ENCODE results near the gene LSAMP. TPM values are rescaled to one million over a fixed set of nuclear protein-coding genes. Genes with fewer than 3 reads are reported as not detected.
"Not testable (repeated sequence)": the region's sequence is repeated elsewhere in the genome, so short reads cannot be mapped to it uniquely, and the experiment has no call there.

LSAMP gene
- polyA plus RNA-seq, 1 of the 3 experiments (the other 2 are of a cell fraction) = 6.6 TPM

DNA sequence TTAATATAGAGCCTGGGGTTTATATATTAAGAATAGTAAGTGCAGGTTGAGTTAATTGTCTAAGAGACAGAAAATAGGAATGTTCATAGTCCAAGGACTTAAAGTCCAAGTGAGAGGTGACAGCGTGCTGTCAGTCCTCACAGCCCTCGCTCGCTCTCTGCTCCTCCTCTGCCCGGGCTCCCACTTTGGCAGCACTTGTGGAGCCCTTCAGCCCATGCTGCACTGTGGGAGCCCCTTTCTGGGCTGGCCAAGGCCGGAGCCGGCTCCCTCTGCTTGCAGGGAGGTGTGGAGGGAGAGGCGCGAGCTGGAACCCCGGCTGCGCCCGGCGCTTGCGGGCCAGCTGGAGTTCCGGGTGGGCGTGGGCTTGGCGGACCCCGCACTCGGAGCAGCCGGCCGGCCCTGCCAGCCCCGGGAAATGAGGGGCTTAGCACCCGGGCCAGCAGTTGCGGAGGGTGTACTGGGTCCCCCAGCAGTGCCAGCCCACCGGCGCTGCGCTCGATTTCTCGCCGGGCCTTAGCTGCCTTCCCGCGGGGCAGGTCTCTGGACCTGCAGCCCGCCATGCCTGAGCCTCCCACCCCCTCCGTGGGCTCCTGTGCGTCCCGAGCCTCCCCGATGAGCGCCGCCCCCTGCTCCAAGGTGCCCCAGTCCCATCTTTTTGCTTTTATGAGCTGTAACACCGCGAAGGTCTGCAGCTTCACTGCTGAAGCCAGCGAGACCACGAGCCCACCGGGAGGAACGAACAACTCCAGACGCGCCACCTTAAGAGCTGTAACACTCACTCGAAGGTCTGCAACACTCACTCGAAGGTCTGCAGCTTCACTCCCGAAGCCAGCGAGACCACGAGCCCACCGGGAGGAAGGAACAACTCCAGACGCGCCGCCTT, 653.8 kb downstream of the LSAMP start:
- H3K9ac ChIP-seq = peak overlapping the region; percentile 33; the same call in 1 of the 2 replicates
- H3K4me2 ChIP-seq = 0 out of 2 replicates have a peak overlapping the region, but pooled peaks have one; percentile 19
- CTCF ChIA-PET = interaction anchor here (1.5 to 1.6 kb wide), 2 partner anchors 8 to 28 kb away, joined by 3 to 5 read pairs; no protein-coding TSS in a partner anchor
- H3K4me3 ChIP-seq (ENCODE audit: low read depth in 2 of 2, low read length in 1 of 2); H4K20me1 ChIP-seq (ENCODE audit: insufficient read depth); DNase-seq; POLR2A ChIA-PET; H3K36me3 ChIP-seq (replicated peaks in 1 of 2; ENCODE audit: control insufficient read depth in 1 of 2, insufficient read depth in 2 of 2, low read length in 1 of 2); H3K9me2 ChIP-seq; H2AFZ ChIP-seq (ENCODE audit: low read depth); H3K9me3 ChIP-seq; H3K79me2 ChIP-seq (ENCODE audit: insufficient read depth); H3K27me3 ChIP-seq (ENCODE audit: insufficient read depth): not testable (repeated sequence)
- H3F3A ChIP-seq (replicated peaks; ENCODE audit: insufficient read depth) = peaks cover 36% of the 10 kb centered on the region
- 93% methylated on average over 20 of the region's 55 CpGs for WGBS (ENCODE audit: low lambda C conversion rate)
- H3K4me1 ChIP-seq (ENCODE audit: control insufficient read depth in 1 of 2, insufficient read depth in 2 of 2, low read depth in 1 of 2, low read length in 1 of 2) = peaks cover 0 to 30% of the 10 kb centered on the region in 2 experiments; a peak in 3 of 4 replicates
- H3K27ac ChIP-seq (ENCODE audit: low read depth in 2 of 2, low read length in 1 of 2) = peak overlapping the region in 1 of 2 experiments; percentile 98; a peak in 2 of 4 replicates

- H3F3A ChIP-seq (replicated peaks; ENCODE audit: insufficient read depth) = peaks cover 36% of the 10 kb centered on the region
- no peaks in the 10 kb centered on the region for H3K79me2 ChIP-seq (ENCODE audit: insufficient read depth)
- 0 out of 2 replicates have a peak overlapping the region, but pooled peaks have one; percentile 19 for H3K4me2 ChIP-seq
- H3K9me2 ChIP-seq = no peaks in the 10 kb centered on the region
- H3K9me3 ChIP-seq = no peaks in the 10 kb centered on the region
- no peak overlapping the region; the same call in 1 of the 2 replicates for H2AFZ ChIP-seq (ENCODE audit: low read depth)
- ChIA-PET POLR2A (no interaction called here), CTCF (interaction anchor here (1.6 kb wide), 1 partner anchor 28 kb away, joined by 5 read pairs; no protein-coding TSS in a partner anchor)
- H3K4me3 ChIP-seq (ENCODE audit: low read depth in 2 of 2, low read length in 1 of 2) = no peak overlapping the region
- H3K27me3 ChIP-seq (ENCODE audit: insufficient read depth) = no peaks in the 10 kb centered on the region
- WGBS (ENCODE audit: low lambda C conversion rate) = 6% methylated on average over 3 of the region's 3 CpGs
- H3K9ac ChIP-seq = peak overlapping the region; percentile 59
- peak; percentile 42 for DNase-seq
- no peaks in the 10 kb centered on the region for H3K36me3 ChIP-seq (replicated peaks in 1 of 2; ENCODE audit: control insufficient read depth in 1 of 2, insufficient read depth in 2 of 2, low read length in 1 of 2)
- peaks cover 2 to 30% of the 10 kb centered on the region in 2 experiments for H3K4me1 ChIP-seq (ENCODE audit: control insufficient read depth in 1 of 2, insufficient read depth in 2 of 2, low read depth in 1 of 2, low read length in 1 of 2)
- H4K20me1 ChIP-seq (ENCODE audit: insufficient read depth) = no peaks in the 10 kb centered on the region
- peak overlapping the region; percentile 30 to 98; a peak in 3 of 4 replicates for H3K27ac ChIP-seq (ENCODE audit: low read depth in 2 of 2, low read length in 1 of 2)
- TF ChIP-seq, protein P1, sequence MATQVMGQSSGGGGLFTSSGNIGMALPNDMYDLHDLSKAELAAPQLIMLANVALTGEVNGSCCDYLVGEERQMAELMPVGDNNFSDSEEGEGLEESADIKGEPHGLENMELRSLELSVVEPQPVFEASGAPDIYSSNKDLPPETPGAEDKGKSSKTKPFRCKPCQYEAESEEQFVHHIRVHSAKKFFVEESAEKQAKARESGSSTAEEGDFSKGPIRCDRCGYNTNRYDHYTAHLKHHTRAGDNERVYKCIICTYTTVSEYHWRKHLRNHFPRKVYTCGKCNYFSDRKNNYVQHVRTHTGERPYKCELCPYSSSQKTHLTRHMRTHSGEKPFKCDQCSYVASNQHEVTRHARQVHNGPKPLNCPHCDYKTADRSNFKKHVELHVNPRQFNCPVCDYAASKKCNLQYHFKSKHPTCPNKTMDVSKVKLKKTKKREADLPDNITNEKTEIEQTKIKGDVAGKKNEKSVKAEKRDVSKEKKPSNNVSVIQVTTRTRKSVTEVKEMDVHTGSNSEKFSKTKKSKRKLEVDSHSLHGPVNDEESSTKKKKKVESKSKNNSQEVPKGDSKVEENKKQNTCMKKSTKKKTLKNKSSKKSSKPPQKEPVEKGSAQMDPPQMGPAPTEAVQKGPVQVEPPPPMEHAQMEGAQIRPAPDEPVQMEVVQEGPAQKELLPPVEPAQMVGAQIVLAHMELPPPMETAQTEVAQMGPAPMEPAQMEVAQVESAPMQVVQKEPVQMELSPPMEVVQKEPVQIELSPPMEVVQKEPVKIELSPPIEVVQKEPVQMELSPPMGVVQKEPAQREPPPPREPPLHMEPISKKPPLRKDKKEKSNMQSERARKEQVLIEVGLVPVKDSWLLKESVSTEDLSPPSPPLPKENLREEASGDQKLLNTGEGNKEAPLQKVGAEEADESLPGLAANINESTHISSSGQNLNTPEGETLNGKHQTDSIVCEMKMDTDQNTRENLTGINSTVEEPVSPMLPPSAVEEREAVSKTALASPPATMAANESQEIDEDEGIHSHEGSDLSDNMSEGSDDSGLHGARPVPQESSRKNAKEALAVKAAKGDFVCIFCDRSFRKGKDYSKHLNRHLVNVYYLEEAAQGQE (IDR thresholded peaks at IDR 0.05; ENCODE audit: low read depth, low read length) = 0 out of 2 replicates have a peak, but pooled peaks have one; percentile 51
- TF ChIP-seq RFX5 (IDR thresholded peaks at IDR 0.05; ENCODE audit: low read length) (no peak), EP300 (IDR thresholded peaks at IDR 0.05; ENCODE audit: borderline replicate concordance in 1 of 2, low read depth in 1 of 2, low read length in 1 of 2) (peak in 1 of 2 experiments; percentile 89; a peak in 2 of 4 replicates), NFIC (IDR thresholded peaks at IDR 0.05; ENCODE audit: borderline replicate concordance) (peak; percentile 82), IRF3 (IDR thresholded peaks at IDR 0.05; ENCODE audit: low read depth, low read length) (no peak), RAD21 (IDR thresholded peaks at IDR 0.05; ENCODE audit: low read length) (no peak), SMC3 (IDR thresholded peaks at IDR 0.05; ENCODE audit: low read depth, low read length) (no peak), TCF12 (IDR thresholded peaks at IDR 0.05) (peak; percentile 90), NRF1 (IDR thresholded peaks at IDR 0.05; ENCODE audit: low read depth, low read length) (no peak), FOXJ3 (CRISPR knock-in tag; IDR thresholded peaks at IDR 0.05) (no peak), TAF1 (IDR thresholded peaks at IDR 0.05; ENCODE audit: borderline replicate concordance, low read depth, low read length) (no peak), POLR2AphosphoS5 (IDR thresholded peaks at IDR 0.05; ENCODE audit: low read depth, low read length) (peak; percentile 80; the same call in 1 of the 2 replicates), FOSL2 (IDR thresholded peaks at IDR 0.05; ENCODE audit: borderline replicate concordance, low read depth) (peak; percentile 100)
- TF ChIP-seq, protein P2, sequence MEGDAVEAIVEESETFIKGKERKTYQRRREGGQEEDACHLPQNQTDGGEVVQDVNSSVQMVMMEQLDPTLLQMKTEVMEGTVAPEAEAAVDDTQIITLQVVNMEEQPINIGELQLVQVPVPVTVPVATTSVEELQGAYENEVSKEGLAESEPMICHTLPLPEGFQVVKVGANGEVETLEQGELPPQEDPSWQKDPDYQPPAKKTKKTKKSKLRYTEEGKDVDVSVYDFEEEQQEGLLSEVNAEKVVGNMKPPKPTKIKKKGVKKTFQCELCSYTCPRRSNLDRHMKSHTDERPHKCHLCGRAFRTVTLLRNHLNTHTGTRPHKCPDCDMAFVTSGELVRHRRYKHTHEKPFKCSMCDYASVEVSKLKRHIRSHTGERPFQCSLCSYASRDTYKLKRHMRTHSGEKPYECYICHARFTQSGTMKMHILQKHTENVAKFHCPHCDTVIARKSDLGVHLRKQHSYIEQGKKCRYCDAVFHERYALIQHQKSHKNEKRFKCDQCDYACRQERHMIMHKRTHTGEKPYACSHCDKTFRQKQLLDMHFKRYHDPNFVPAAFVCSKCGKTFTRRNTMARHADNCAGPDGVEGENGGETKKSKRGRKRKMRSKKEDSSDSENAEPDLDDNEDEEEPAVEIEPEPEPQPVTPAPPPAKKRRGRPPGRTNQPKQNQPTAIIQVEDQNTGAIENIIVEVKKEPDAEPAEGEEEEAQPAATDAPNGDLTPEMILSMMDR (IDR thresholded peaks at IDR 0.05) = no peak
- TF ChIP-seq, protein P3, sequence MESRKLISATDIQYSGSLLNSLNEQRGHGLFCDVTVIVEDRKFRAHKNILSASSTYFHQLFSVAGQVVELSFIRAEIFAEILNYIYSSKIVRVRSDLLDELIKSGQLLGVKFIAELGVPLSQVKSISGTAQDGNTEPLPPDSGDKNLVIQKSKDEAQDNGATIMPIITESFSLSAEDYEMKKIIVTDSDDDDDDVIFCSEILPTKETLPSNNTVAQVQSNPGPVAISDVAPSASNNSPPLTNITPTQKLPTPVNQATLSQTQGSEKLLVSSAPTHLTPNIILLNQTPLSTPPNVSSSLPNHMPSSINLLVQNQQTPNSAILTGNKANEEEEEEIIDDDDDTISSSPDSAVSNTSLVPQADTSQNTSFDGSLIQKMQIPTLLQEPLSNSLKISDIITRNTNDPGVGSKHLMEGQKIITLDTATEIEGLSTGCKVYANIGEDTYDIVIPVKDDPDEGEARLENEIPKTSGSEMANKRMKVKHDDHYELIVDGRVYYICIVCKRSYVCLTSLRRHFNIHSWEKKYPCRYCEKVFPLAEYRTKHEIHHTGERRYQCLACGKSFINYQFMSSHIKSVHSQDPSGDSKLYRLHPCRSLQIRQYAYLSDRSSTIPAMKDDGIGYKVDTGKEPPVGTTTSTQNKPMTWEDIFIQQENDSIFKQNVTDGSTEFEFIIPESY (IDR thresholded peaks at IDR 0.05; ENCODE audit: borderline replicate concordance, low read depth) = peak; percentile 73; the same call in 1 of the 2 replicates
- TF ChIP-seq, protein P4, sequence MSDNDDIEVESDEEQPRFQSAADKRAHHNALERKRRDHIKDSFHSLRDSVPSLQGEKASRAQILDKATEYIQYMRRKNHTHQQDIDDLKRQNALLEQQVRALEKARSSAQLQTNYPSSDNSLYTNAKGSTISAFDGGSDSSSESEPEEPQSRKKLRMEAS (IDR thresholded peaks at IDR 0.05; ENCODE audit: low read depth) = peak; percentile 88
Measured at GRCh38 chr3:115790759-115791158, 654.5 kb downstream of the LSAMP start.

All from SK-N-SH (cell line).